GM23338 (cell line): ENCODE data around the gene CFAP157. TPM values are rescaled to one million over a fixed set of nuclear protein-coding genes. Genes with fewer than 3 reads are reported as not detected.

ENCODE experiments used
- ATAC-seq: fragments of 200-7000 bp; cut with Tn5 transposase; 3 replicates; pipeline ENCODE4 v1.9.1; 2020
- DNase-seq: peaks from one replicate; pipeline ENCODE4 v3.0.0-alpha.2; 2015; ENCODE audit warnings: low spot score
- H2AFZ ChIP-seq: fragments of 200-600 bp; sonication (generic); 2 replicates; pipeline ENCODE4 v1.8.0; 2016; ENCODE audit warnings: antibody characterized with exemption, mild to moderate bottlenecking, moderate library complexity
- H3F3A ChIP-seq: fragments of 200-600 bp; sonication (generic); replicated peaks from 2 replicates; pipeline ENCODE4 v1.8.0; 2017; ENCODE audit warnings: antibody characterized with exemption, mixed run types, low read depth
- H3K27ac ChIP-seq: fragments of 200-600 bp; sonication (generic); 2 replicates; pipeline ENCODE4 v1.6.1; 2016; ENCODE audit warnings: low read depth
- H3K27me3 ChIP-seq: fragments of 200-600 bp; sonication (generic); 2 replicates; pipeline ENCODE4 v1.8.0; 2016; ENCODE audit warnings: mild to moderate bottlenecking, mixed run types, moderate library complexity; ENCODE audit not compliant: insufficient read depth
- H3K36me3 ChIP-seq: fragments of 200-600 bp; sonication (generic); 2 replicates; pipeline ENCODE4 v1.8.0; 2016; ENCODE audit warnings: mild to moderate bottlenecking; ENCODE audit not compliant: insufficient read depth
- H3K4me1 ChIP-seq: fragments of 200-600 bp; sonication (generic); 2 replicates; pipeline ENCODE4 v1.8.0; 2016; ENCODE audit warnings: mild to moderate bottlenecking, moderate library complexity; ENCODE audit not compliant: insufficient read depth
- H3K4me2 ChIP-seq: fragments of 200-600 bp; sonication (generic); 2 replicates; pipeline ENCODE4 v1.7.1; 2017; ENCODE audit warnings: mixed run types
- H3K4me3 ChIP-seq: fragments of 200-600 bp; sonication (generic); 2 replicates; pipeline ENCODE4 v1.6.1; 2016; ENCODE audit warnings: mixed run types
- H3K79me2 ChIP-seq: fragments of 200-600 bp; sonication (generic); replicated peaks from 2 replicates; pipeline ENCODE4 v1.8.0; 2017; ENCODE audit warnings: mild to moderate bottlenecking; ENCODE audit not compliant: insufficient read depth
- H3K9me2 ChIP-seq: fragments of 200-600 bp; sonication (generic); 2 replicates; pipeline ENCODE4 v1.8.0; 2017; ENCODE audit not compliant: insufficient read depth
- H4K20me1 ChIP-seq: fragments of 200-600 bp; sonication (generic); replicated peaks from 2 replicates; pipeline ENCODE4 v1.8.0; 2017; ENCODE audit warnings: mild to moderate bottlenecking; ENCODE audit not compliant: insufficient read depth
- H3K27ac Mint-ChIP-seq: 2 replicates; pipeline ENCODE4 v1.8.0; 2020; ENCODE audit warnings: inconsistent platforms, mild to moderate bottlenecking, moderate library complexity, mixed read lengths
- H3K27me3 Mint-ChIP-seq: 3 replicates; pipeline ENCODE4 v1.8.0; 2022; ENCODE audit warnings: low read depth, mild to moderate bottlenecking, moderate library complexity, mixed read lengths, inconsistent platforms; ENCODE audit not compliant: insufficient read depth, poor library complexity
- H3K36me3 Mint-ChIP-seq: 3 replicates; pipeline ENCODE4 v1.8.0; 2021; ENCODE audit warnings: low read depth, mild to moderate bottlenecking, inconsistent platforms, moderate library complexity, mixed read lengths
- H3K4me1 Mint-ChIP-seq: 3 replicates; pipeline ENCODE4 v1.8.0; 2020; ENCODE audit warnings: mild to moderate bottlenecking, inconsistent platforms, mixed read lengths
- H3K4me3 Mint-ChIP-seq: 3 replicates; pipeline ENCODE4 v1.8.0; 2021; ENCODE audit warnings: moderate library complexity, mild to moderate bottlenecking, inconsistent platforms, mixed read lengths
- H3K9me3 Mint-ChIP-seq: 3 replicates; pipeline ENCODE4 v1.8.0; 2020; ENCODE audit warnings: moderate library complexity, mild to moderate bottlenecking, inconsistent platforms, mixed read lengths
- CREB1 ChIP-seq: fragments of 250-450 bp; sonication (Bioruptor Pico); IDR thresholded peaks from 2 replicates; pipeline ENCODE4 v1.5.0; 2020; ENCODE audit warnings: low read depth, mild to moderate bottlenecking, moderate library complexity
- CTCF ChIP-seq, 2 experiments: fragments of 200-600 bp in 1 of 2; sonication (generic) in 1 of 2; conservative IDR thresholded peaks; 2 replicates each; pipeline versions ENCODE4 v1.5.1 to v1.6.1; 2016 to 2017; ENCODE audit warnings: antibody characterized with exemption in 2 of 2, low read depth in 2 of 2, mild to moderate bottlenecking in 2 of 2, moderate library complexity in 1 of 2
- EZH2 ChIP-seq: fragments of 200-600 bp; sonication (generic); IDR thresholded peaks from one replicate; pipeline ENCODE4 v1.8.0; 2017; ENCODE audit warnings: antibody characterized with exemption, mild to moderate bottlenecking, low read depth; ENCODE audit not compliant: unreplicated experiment
- EZH2phosphoT487 ChIP-seq: fragments of 200-600 bp; sonication (generic); IDR thresholded peaks from one replicate; pipeline ENCODE4 v1.8.1; 2018; ENCODE audit warnings: antibody characterized with exemption; ENCODE audit not compliant: unreplicated experiment
- JUNB ChIP-seq: IDR thresholded peaks from one replicate; pipeline ENCODE4 v1.6.1; 2016; ENCODE audit warnings: antibody characterized with exemption; ENCODE audit not compliant: unreplicated experiment
- NANOG ChIP-seq: IDR thresholded peaks from 2 replicates; pipeline ENCODE4 v1.6.1; 2016; ENCODE audit warnings: antibody characterized with exemption, borderline replicate concordance
- STAT1 ChIP-seq: IDR thresholded peaks from one replicate; pipeline ENCODE4 v1.6.1; 2016; ENCODE audit warnings: antibody characterized with exemption; ENCODE audit not compliant: unreplicated experiment
- ZNF114 ChIP-seq: fragments of 250-450 bp; sonication (Bioruptor Pico); IDR thresholded peaks from 2 replicates; pipeline ENCODE4 v1.5.0; 2020; ENCODE audit warnings: mild to moderate bottlenecking, moderate library complexity
- ZNF331 ChIP-seq: fragments of 250-450 bp; sonication (Bioruptor Pico); IDR thresholded peaks from 2 replicates; pipeline ENCODE4 v1.5.0; 2020; ENCODE audit warnings: low read depth, mild to moderate bottlenecking, moderate library complexity
- ZNF462 ChIP-seq: fragments of 250-450 bp; sonication (Bioruptor Pico); IDR thresholded peaks from 2 replicates; pipeline ENCODE4 v1.5.0; 2020; ENCODE audit warnings: mild to moderate bottlenecking, moderate library complexity
- polyA plus RNA-seq: library from polyadenylated mRNA; unstranded; fragments of >200 nt; fragmentation: Nextera tagmentation; extraction: Ambion mirVana; gene quantifications from 2 replicates; pipeline ENCODE4 v1.2.1, GENCODE V29; 2016
- total RNA-seq: library from RNA; depleted of rRNA; stranded (reverse); fragments of >200 nt; shearing (Covaris generic); gene quantifications from 2 replicates; pipeline ENCODE4 v1.2.3, GENCODE V29; 2014
- TF ChIP-seq, protein P1 (sequence below): IDR thresholded peaks from 2 replicates; pipeline ENCODE4 v1.6.1; 2016; ENCODE audit warnings: antibody characterized with exemption

Gene CFAP157
- total and polyA plus RNA-seq, 2 experiments from 2014 or later, result 0.17 to 0.55 TPM

DNA sequence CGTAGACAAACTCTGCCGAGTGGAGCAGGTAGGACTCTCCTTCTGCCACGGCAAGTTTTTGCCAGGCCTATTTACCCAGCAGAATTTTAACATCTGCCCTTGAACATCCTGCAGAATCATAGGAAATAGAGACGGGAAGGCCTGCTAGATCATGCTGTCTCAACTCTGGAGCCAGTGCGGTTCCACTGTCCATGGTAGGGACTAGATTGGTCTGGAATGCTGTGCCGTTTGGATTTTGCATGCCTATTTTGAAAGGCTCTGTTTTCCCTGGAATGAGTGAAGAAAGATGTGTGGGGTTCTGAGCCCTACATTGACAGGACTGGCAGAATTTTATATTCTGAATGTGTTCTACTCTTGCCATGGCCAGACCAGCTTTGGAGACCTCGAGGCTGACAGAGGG lies 33.6 kb upstream of the CFAP157 start:
- ATAC-seq (no peak), DNase-seq (no peak)
- no peak overlapping the region for H3K27ac Mint-ChIP-seq
- TF ChIP-seq, protein P1, sequence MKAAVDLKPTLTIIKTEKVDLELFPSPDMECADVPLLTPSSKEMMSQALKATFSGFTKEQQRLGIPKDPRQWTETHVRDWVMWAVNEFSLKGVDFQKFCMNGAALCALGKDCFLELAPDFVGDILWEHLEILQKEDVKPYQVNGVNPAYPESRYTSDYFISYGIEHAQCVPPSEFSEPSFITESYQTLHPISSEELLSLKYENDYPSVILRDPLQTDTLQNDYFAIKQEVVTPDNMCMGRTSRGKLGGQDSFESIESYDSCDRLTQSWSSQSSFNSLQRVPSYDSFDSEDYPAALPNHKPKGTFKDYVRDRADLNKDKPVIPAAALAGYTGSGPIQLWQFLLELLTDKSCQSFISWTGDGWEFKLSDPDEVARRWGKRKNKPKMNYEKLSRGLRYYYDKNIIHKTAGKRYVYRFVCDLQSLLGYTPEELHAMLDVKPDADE, result no peak
- TF ChIP-seq EZH2phosphoT487 (no peak), JUNB (no peak), CTCF (conservative IDR thresholded peaks at IDR 0.05; ENCODE audit: low read depth in 2 of 2) (no peak), ZNF114 (CRISPR knock-in tag) (no peak), STAT1 (no peak), NANOG (no peak), ZNF462 (CRISPR knock-in tag) (no peak), EZH2 (no peak), ZNF331 (CRISPR knock-in tag) (no peak), CREB1 (CRISPR knock-in tag) (no peak)
- H3K79me2 ChIP-seq, result no peaks in the 10 kb centered on the region
- H3K4me1 Mint-ChIP-seq, result no peaks in the 10 kb centered on the region
- no peaks in the 10 kb centered on the region for H3F3A ChIP-seq
- H3K27me3 ChIP-seq, result no peaks in the 10 kb centered on the region
- H3K36me3 Mint-ChIP-seq, result peaks cover 20% of the 10 kb centered on the region; the same call in 2 of the 3 replicates
- H3K4me3 Mint-ChIP-seq, result no peak overlapping the region
- H3K9me3 Mint-ChIP-seq, result no peaks in the 10 kb centered on the region
- H2AFZ ChIP-seq, result no peak overlapping the region
- H3K9me2 ChIP-seq, result no peaks in the 10 kb centered on the region
- no peaks in the 10 kb centered on the region; the same call in 1 of the 2 replicates for H4K20me1 ChIP-seq
- no peak overlapping the region for H3K27ac ChIP-seq
- peaks cover 11% of the 10 kb centered on the region for H3K36me3 ChIP-seq
- H3K4me2 ChIP-seq, result no peak overlapping the region
- no peaks in the 10 kb centered on the region for H3K27me3 Mint-ChIP-seq
- no peaks in the 10 kb centered on the region for H3K4me1 ChIP-seq
- no peak overlapping the region for H3K4me3 ChIP-seq
